Progenitor cell of endocrine pancreas (in vitro differentiated cells): ENCODE measurements around the gene JCAD. TPM values are rescaled to one million over a fixed set of nuclear protein-coding genes. Genes with fewer than 3 reads are reported as not detected.
"Not testable (repeated sequence)": the region's sequence is repeated elsewhere in the genome, so short reads cannot be mapped to it uniquely, and the experiment has no call there.

Experiments
- DNase-seq: peaks from one replicate; pipeline ENCODE4 v3.0.0; 2021; ENCODE audit warnings: low spot score; ENCODE audit not compliant: unreplicated experiment
- H3K27ac Mint-ChIP-seq: 2 replicates; pipeline ENCODE4 v1.8.0; 2021; ENCODE audit warnings: mild to moderate bottlenecking, moderate library complexity, mixed read lengths
- H3K27me3 Mint-ChIP-seq: 2 replicates; pipeline ENCODE4 v1.8.0; 2021; ENCODE audit warnings: mixed read lengths
- H3K36me3 Mint-ChIP-seq: 2 replicates; pipeline ENCODE4 v1.8.0; 2022; ENCODE audit warnings: mixed read lengths; ENCODE audit not compliant: insufficient read depth
- H3K4me1 Mint-ChIP-seq: 2 replicates; pipeline ENCODE4 v1.8.0; 2021; ENCODE audit warnings: low read depth, mixed read lengths
- H3K4me3 Mint-ChIP-seq: 2 replicates; pipeline ENCODE4 v1.8.0; 2021; ENCODE audit warnings: low read depth, mild to moderate bottlenecking, moderate library complexity, mixed read lengths
- H3K9me3 Mint-ChIP-seq: 2 replicates; pipeline ENCODE4 v1.8.0; 2021; ENCODE audit warnings: low read depth, mixed read lengths
- total RNA-seq: library from RNA; stranded (reverse); gene quantifications from 2 replicates; pipeline ENCODE4 v1.2.1, GENCODE V29; 2021
- TF ChIP-seq, protein P1 (sequence below): fragments of 200-600 bp; sonication (generic); IDR thresholded peaks from one replicate; pipeline ENCODE4 v1.5.0; 2021; ENCODE audit warnings: antibody characterized with exemption, mild to moderate bottlenecking; ENCODE audit not compliant: unreplicated experiment

Gene JCAD
- total RNA-seq, 1 donor from 2014 or later, result 13.4 TPM

- H3K4me1 Mint-ChIP-seq, result peaks cover 5% of the 10 kb centered on the region
- H3K36me3 Mint-ChIP-seq, result peaks cover 23% of the 10 kb centered on the region
- no peak overlapping the region for H3K27ac Mint-ChIP-seq
These were observed 33.3 kb downstream of the JCAD start for GRCh38 chr10:30026080-30026479.

DNA sequence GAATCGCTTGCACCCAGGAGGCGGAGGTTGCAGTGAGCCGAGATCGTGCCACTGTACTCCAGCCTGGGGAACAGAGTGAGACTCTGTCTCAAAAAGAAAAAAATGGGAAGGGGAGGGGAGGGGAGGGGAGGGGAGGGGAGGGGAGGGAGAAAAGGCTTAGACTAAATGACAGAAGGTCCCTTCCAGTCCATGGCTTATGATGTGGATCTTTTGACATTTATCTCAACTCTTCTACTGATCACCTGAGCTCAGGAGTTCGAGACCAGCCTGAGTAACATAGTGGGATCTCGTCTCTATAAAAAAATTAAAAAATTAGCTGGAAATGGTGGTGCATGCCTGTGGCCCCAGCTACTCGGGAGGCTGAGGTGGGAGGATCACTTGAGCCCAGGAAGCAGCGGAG lies 34.0 kb downstream of the JCAD start:
- H3K27me3 Mint-ChIP-seq, H3K27ac Mint-ChIP-seq, H3K9me3 Mint-ChIP-seq, DNase-seq, H3K4me3 Mint-ChIP-seq, H3K4me1 Mint-ChIP-seq: not testable (repeated sequence)
- peaks cover 23% of the 10 kb centered on the region for H3K36me3 Mint-ChIP-seq

More at GRCh38 chr10:30026080-30026479, 33.3 kb downstream of the JCAD start:
- Mint-ChIP-seq H3K4me3 (no peak overlapping the region), H3K9me3 (no peaks in the 10 kb centered on the region), H3K27me3 (peaks cover 10% of the 10 kb centered on the region)
- TF ChIP-seq, protein P1, sequence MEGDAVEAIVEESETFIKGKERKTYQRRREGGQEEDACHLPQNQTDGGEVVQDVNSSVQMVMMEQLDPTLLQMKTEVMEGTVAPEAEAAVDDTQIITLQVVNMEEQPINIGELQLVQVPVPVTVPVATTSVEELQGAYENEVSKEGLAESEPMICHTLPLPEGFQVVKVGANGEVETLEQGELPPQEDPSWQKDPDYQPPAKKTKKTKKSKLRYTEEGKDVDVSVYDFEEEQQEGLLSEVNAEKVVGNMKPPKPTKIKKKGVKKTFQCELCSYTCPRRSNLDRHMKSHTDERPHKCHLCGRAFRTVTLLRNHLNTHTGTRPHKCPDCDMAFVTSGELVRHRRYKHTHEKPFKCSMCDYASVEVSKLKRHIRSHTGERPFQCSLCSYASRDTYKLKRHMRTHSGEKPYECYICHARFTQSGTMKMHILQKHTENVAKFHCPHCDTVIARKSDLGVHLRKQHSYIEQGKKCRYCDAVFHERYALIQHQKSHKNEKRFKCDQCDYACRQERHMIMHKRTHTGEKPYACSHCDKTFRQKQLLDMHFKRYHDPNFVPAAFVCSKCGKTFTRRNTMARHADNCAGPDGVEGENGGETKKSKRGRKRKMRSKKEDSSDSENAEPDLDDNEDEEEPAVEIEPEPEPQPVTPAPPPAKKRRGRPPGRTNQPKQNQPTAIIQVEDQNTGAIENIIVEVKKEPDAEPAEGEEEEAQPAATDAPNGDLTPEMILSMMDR, result no peak
- DNase-seq, result no peak

DNA sequence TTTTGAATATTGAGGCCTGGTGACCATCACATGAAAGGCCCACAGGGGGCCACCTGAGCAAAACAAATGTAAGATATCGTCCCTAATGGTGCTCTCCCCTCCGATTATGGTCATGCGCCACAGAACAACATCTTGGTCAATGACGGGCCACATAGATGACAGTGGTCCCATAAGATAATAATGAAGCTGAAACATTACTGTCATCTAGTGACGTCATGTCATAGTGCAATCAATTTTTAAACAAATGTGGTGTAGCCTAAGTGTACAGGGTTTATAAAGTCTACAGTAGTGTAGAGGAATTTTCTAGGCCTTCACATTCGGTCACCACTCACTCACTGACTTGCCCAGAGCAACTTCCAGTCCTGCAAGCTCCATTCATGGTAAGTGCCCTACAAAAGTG lies 36.8 kb downstream of the JCAD start:
- H3K27me3 Mint-ChIP-seq, result peaks cover 3% of the 10 kb centered on the region
- no peak for DNase-seq

DNA sequence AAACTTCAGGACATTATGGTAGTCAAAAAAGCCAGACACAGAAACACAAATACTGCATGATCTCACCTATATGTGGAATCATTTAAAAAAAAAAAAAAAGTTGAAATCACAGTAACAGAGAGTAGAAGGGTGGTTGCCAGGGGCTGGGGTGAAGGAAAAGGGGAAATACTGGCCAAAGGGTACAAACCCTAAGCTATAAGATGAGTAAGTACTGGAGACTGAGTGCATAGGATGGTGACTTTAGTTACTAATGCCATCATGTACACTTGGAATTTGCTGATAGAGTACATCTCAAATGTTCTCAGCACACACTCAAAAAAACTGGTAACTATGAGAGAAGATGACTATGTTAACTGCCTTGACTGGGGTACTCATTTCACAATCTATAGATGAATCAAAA lies 39.9 kb downstream of the JCAD start:
- no peaks in the 10 kb centered on the region for H3K9me3 Mint-ChIP-seq
- no peak overlapping the region for H3K27ac Mint-ChIP-seq
- TF ChIP-seq, protein P1, result no peak
- H3K4me3 Mint-ChIP-seq, result no peak overlapping the region
- peaks cover 6% of the 10 kb centered on the region for H3K36me3 Mint-ChIP-seq
- no peak for DNase-seq
- no peaks in the 10 kb centered on the region for H3K4me1 Mint-ChIP-seq
- H3K27me3 Mint-ChIP-seq, result no peaks in the 10 kb centered on the region

More for the DNA sequence above, 36.8 kb downstream of the JCAD start:
- H3K27ac Mint-ChIP-seq, result no peak overlapping the region
- H3K4me1 Mint-ChIP-seq, result no peaks in the 10 kb centered on the region
- no peak overlapping the region for H3K4me3 Mint-ChIP-seq
- peaks cover 10% of the 10 kb centered on the region for H3K36me3 Mint-ChIP-seq
- no peaks in the 10 kb centered on the region for H3K9me3 Mint-ChIP-seq
- TF ChIP-seq, protein P1, result no peak

DNA sequence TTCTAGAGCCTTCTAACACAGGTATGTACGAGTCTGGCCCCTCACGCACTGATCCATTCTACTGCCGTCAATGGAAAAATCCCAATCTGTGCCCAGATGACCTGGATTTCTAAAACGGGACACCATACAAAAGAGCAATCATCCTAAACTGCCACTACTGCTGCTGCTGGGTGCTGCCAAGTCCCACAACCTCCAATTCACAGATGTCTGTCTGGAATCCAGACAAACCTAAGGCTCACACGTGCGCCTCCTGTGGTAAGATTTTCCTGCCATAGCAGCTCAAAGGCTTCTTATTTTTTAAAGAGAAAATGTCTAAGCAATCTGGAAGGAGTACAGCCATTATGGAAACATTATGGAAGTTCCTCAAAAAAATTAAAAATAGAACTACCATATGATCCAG lies 40.9 kb downstream of the JCAD start:
- TF ChIP-seq, protein P1, result no peak
- no peaks in the 10 kb centered on the region for H3K9me3 Mint-ChIP-seq
- no peak overlapping the region for H3K4me3 Mint-ChIP-seq
- H3K27me3 Mint-ChIP-seq, result no peaks in the 10 kb centered on the region
- peaks cover 3% of the 10 kb centered on the region for H3K4me1 Mint-ChIP-seq
- peaks cover 5% of the 10 kb centered on the region for H3K36me3 Mint-ChIP-seq
- H3K27ac Mint-ChIP-seq, result no peak overlapping the region
- no peak for DNase-seq

DNA sequence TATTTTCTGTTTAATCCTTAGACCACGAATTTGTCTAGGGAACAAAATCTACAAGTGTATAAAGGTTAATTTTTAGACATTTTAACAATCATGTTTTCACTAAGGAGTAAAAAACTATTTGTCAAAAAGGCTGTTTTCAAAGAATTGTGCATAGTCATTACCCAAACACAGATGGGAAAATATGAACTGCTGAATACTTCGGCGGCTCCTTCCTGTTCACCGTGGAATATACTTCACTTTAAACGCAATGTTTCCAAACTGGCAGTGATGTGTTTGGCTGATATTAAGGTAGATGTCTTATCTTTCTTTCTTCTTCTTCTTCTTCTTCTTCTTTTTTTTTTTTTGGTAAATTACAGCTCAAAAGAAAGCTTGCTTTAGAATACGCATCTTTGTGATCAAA lies 41.4 kb downstream of the JCAD start:
- Mint-ChIP-seq H3K4me3 (no peak overlapping the region), H3K27ac (no peak overlapping the region), H3K27me3 (no peaks in the 10 kb centered on the region), H3K36me3 (peaks cover 4% of the 10 kb centered on the region), H3K4me1 (peaks cover 8% of the 10 kb centered on the region), H3K9me3 (no peaks in the 10 kb centered on the region)
- DNase-seq, result no peak
- TF ChIP-seq, protein P1, result no peak
